Esophagus muscularis mucosa (tissue), 3 donors: ENCODE measurements around the gene ZBED1.
"Not testable (repeated sequence)": the region's sequence is repeated elsewhere in the genome, so short reads cannot be mapped to it uniquely, and the experiment has no call there.

Experiments used
- EP300 ChIP-seq: sonication (generic); formaldehyde crosslinking; IDR thresholded peaks from one replicate; pipeline ENCODE4 v1.6.1; 2017; ENCODE audit warnings: antibody characterized with exemption
- TF ChIP-seq, protein P1 (sequence below), 3 experiments: fragments of 200-600 bp in 2 of 3; fragments of 450-650 bp in 1 of 3; sonication (generic) in 2 of 3; IDR thresholded peaks; one replicate each; pipeline ENCODE4 v1.5.1; 2017 to 2019; ENCODE audit warnings: antibody characterized with exemption in 3 of 3, mild to moderate bottlenecking in 2 of 3, moderate library complexity in 1 of 3

DNA sequence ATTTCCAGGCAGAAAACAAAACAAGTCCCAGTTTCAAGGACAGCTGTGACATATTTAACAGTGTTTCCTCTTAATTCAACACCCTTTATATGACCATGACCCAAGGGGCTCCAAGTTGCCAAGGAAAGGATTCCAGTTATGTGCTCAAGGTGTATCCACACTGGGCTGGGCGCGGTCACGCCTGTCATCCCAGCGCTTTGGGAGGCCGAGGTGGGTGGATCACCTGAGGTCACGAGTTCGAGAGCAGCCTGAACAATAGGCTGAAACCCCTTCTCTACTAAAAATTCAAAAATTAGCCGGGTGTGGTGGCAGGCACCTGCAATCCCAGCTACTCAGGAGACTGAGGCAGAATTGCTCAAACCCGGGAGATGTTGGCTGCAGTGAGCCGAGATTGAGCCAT is 29.6 kb downstream of the ZBED1 start:
- TF ChIP-seq, protein P1, sequence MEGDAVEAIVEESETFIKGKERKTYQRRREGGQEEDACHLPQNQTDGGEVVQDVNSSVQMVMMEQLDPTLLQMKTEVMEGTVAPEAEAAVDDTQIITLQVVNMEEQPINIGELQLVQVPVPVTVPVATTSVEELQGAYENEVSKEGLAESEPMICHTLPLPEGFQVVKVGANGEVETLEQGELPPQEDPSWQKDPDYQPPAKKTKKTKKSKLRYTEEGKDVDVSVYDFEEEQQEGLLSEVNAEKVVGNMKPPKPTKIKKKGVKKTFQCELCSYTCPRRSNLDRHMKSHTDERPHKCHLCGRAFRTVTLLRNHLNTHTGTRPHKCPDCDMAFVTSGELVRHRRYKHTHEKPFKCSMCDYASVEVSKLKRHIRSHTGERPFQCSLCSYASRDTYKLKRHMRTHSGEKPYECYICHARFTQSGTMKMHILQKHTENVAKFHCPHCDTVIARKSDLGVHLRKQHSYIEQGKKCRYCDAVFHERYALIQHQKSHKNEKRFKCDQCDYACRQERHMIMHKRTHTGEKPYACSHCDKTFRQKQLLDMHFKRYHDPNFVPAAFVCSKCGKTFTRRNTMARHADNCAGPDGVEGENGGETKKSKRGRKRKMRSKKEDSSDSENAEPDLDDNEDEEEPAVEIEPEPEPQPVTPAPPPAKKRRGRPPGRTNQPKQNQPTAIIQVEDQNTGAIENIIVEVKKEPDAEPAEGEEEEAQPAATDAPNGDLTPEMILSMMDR (IDR thresholded peaks at IDR 0.05), result not testable (repeated sequence)
- TF ChIP-seq EP300, result not testable (repeated sequence)
